ENCODE measurements around the gene OPCML. TPM values are rescaled to one million over a fixed set of nuclear protein-coding genes. Genes with fewer than 3 reads are reported as not detected.

Gene OPCML
- polyA plus RNA-seq, 1 donor from 2014 or later = 11.6 TPM

DNA sequence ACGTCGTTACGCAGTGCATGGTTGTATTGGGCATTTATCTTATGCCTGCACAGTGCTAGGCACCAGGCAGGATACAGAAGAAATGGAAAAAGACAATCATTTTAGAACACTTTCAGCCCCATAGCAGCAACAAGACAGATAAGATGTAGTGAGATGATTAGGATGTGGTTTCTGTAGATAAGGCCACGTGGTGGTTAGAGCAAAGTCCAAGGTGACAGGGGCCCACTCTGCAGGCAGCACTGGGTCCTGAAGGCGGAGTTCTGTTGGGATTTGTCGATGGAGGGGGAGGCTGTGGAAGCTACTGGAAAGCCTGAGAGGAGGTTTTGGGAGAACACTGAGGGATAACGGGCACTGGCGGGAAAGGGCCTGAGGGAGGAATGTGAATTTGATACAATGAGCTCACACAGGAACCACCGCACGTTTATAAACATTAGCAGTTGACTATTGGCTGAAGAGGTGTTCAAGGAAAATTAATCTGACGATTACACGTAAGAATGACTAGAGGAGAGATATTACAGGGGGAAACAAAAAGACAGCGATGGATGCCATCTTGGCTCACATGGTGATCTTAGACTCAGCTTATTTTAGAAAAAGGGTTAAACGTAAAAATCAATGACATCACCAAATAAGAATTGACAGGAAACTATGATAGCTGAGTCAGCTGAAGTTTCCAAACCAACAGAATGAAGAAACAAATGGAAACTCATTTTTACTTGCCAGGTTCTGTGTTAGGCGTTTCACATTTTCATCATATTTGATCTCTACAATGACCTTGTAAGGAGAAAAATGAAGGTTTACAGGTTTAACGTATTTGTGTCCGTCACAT lies 551.0 kb downstream of the OPCML start:
- no peak overlapping the region for H3K9ac ChIP-seq (ENCODE audit: low read length)
- no peaks in the 10 kb centered on the region for H3K9me2 ChIP-seq (ENCODE audit: insufficient read depth, low read length)
- no peaks in the 10 kb centered on the region for H3K36me3 ChIP-seq (ENCODE audit: insufficient read depth, low read length)
- TF ChIP-seq MXI1 (conservative IDR thresholded peaks at IDR 0.05; ENCODE audit: poor library complexity, severe bottlenecking) = no peak
- no peak for TF ChIP-seq POLR2AphosphoS5 (IDR thresholded peaks at IDR 0.05)
- no peak for TF ChIP-seq TAF1 (IDR thresholded peaks at IDR 0.05; ENCODE audit: low read depth)
- TF ChIP-seq EP300 (conservative IDR thresholded peaks at IDR 0.05; ENCODE audit: poor library complexity, severe bottlenecking) = no peak
- no peak for TF ChIP-seq SMC3 (conservative IDR thresholded peaks at IDR 0.05; ENCODE audit: poor library complexity)
- TF ChIP-seq, protein P1, sequence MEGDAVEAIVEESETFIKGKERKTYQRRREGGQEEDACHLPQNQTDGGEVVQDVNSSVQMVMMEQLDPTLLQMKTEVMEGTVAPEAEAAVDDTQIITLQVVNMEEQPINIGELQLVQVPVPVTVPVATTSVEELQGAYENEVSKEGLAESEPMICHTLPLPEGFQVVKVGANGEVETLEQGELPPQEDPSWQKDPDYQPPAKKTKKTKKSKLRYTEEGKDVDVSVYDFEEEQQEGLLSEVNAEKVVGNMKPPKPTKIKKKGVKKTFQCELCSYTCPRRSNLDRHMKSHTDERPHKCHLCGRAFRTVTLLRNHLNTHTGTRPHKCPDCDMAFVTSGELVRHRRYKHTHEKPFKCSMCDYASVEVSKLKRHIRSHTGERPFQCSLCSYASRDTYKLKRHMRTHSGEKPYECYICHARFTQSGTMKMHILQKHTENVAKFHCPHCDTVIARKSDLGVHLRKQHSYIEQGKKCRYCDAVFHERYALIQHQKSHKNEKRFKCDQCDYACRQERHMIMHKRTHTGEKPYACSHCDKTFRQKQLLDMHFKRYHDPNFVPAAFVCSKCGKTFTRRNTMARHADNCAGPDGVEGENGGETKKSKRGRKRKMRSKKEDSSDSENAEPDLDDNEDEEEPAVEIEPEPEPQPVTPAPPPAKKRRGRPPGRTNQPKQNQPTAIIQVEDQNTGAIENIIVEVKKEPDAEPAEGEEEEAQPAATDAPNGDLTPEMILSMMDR (IDR thresholded peaks at IDR 0.05; ENCODE audit: poor library complexity, severe bottlenecking) = no peak
- no peak for TF ChIP-seq EZH2 (IDR thresholded peaks at IDR 0.05; ENCODE audit: borderline replicate concordance, insufficient read depth, low read length, poor library complexity, severe bottlenecking)
- no peaks in the 10 kb centered on the region for H3F3A ChIP-seq (ENCODE audit: insufficient read depth, low read length, poor library complexity, severe bottlenecking)
- no peak overlapping the region for H3K4me2 ChIP-seq (ENCODE audit: low read length)
- H3K27ac ChIP-seq (ENCODE audit: low read length) = no peak overlapping the region
- H3K79me2 ChIP-seq (replicated peaks; ENCODE audit: insufficient read depth, low read length) = no peaks in the 10 kb centered on the region
- no peak overlapping the region for H2AFZ ChIP-seq (ENCODE audit: low read depth, low read length)
- no peaks in the 10 kb centered on the region for H3K9me3 ChIP-seq (ENCODE audit: low read length)
- H4K20me1 ChIP-seq (ENCODE audit: insufficient read depth) = no peaks in the 10 kb centered on the region
- H3K27me3 ChIP-seq (ENCODE audit: insufficient read depth, low read depth, low read length) = no peaks in the 10 kb centered on the region
- no peak overlapping the region for H3K4me3 ChIP-seq (ENCODE audit: low read length)

DNA sequence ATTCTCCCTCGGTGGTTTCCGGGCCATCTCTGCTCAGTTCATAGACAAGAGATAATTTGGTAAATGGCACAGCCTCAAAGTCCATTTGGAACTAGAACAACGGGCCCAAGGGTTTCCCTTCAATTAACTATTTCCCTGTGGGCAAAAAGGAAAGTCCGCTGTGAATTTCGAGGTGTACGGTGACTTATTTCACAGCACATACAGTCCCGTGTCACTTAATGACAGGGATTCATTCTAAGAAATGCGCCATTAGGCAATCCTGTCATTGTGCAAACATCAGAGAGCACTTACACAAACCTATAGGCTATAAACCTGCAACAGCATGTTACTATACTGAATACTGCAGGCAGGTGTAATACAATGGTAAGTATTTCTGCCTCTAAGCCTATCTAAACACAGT lies 551.6 kb downstream of the OPCML start:
- Histone ChIP-seq H3F3A (ENCODE audit: insufficient read depth, low read length, poor library complexity, severe bottlenecking) (no peaks in the 10 kb centered on the region), H3K9me3 (ENCODE audit: low read length) (no peaks in the 10 kb centered on the region), H3K9me2 (ENCODE audit: insufficient read depth, low read length) (no peaks in the 10 kb centered on the region), H2AFZ (ENCODE audit: low read depth, low read length) (no peak overlapping the region), H3K4me2 (ENCODE audit: low read length) (no peak overlapping the region), H3K9ac (ENCODE audit: low read length) (no peak overlapping the region), H3K4me3 (ENCODE audit: low read length) (no peak overlapping the region), H3K27ac (ENCODE audit: low read length) (no peak overlapping the region), H3K36me3 (ENCODE audit: insufficient read depth, low read length) (no peaks in the 10 kb centered on the region), H4K20me1 (ENCODE audit: insufficient read depth) (no peaks in the 10 kb centered on the region), H3K79me2 (replicated peaks; ENCODE audit: insufficient read depth, low read length) (no peaks in the 10 kb centered on the region), H3K27me3 (ENCODE audit: insufficient read depth, low read depth, low read length) (no peaks in the 10 kb centered on the region)
- no peak for TF ChIP-seq TAF1 (IDR thresholded peaks at IDR 0.05; ENCODE audit: low read depth)
- TF ChIP-seq MXI1 (conservative IDR thresholded peaks at IDR 0.05; ENCODE audit: poor library complexity, severe bottlenecking) = no peak
- TF ChIP-seq, protein P2, sequence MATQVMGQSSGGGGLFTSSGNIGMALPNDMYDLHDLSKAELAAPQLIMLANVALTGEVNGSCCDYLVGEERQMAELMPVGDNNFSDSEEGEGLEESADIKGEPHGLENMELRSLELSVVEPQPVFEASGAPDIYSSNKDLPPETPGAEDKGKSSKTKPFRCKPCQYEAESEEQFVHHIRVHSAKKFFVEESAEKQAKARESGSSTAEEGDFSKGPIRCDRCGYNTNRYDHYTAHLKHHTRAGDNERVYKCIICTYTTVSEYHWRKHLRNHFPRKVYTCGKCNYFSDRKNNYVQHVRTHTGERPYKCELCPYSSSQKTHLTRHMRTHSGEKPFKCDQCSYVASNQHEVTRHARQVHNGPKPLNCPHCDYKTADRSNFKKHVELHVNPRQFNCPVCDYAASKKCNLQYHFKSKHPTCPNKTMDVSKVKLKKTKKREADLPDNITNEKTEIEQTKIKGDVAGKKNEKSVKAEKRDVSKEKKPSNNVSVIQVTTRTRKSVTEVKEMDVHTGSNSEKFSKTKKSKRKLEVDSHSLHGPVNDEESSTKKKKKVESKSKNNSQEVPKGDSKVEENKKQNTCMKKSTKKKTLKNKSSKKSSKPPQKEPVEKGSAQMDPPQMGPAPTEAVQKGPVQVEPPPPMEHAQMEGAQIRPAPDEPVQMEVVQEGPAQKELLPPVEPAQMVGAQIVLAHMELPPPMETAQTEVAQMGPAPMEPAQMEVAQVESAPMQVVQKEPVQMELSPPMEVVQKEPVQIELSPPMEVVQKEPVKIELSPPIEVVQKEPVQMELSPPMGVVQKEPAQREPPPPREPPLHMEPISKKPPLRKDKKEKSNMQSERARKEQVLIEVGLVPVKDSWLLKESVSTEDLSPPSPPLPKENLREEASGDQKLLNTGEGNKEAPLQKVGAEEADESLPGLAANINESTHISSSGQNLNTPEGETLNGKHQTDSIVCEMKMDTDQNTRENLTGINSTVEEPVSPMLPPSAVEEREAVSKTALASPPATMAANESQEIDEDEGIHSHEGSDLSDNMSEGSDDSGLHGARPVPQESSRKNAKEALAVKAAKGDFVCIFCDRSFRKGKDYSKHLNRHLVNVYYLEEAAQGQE (IDR thresholded peaks at IDR 0.05; ENCODE audit: borderline replicate concordance) = no peak
- TF ChIP-seq EZH2 (IDR thresholded peaks at IDR 0.05; ENCODE audit: borderline replicate concordance, insufficient read depth, low read length, poor library complexity, severe bottlenecking) = no peak
- TF ChIP-seq, protein P1 (IDR thresholded peaks at IDR 0.05; ENCODE audit: poor library complexity, severe bottlenecking) = no peak
- TF ChIP-seq POLR2AphosphoS5 (IDR thresholded peaks at IDR 0.05) = no peak
- TF ChIP-seq EP300 (conservative IDR thresholded peaks at IDR 0.05; ENCODE audit: poor library complexity, severe bottlenecking) = no peak
- no peak for TF ChIP-seq RAD21 (conservative IDR thresholded peaks at IDR 0.05)
- no peak for TF ChIP-seq SMC3 (conservative IDR thresholded peaks at IDR 0.05; ENCODE audit: poor library complexity)
